Measurements from ENCODE around the gene PPP1R9B. TPM values are rescaled to one million over a fixed set of nuclear protein-coding genes. Genes with fewer than 3 reads are reported as not detected.

Gene PPP1R9B
- total RNA-seq, 3 donors from 2014 or later (not counting 1 experiment from before 2014, with no cell fraction given), result 124 to 162 (median 135) TPM

- DNase-seq (peak in 1 of 2 donors; percentile 46), ATAC-seq (no peak)
- Mint-ChIP-seq H3K4me3 (no peak overlapping the region), H3K36me3 (no peaks in the 10 kb centered on the region), H3K9me3 (no peaks in the 10 kb centered on the region), H3K4me1 (peaks cover 23 to 27% of the 10 kb centered on the region in 2 donors), H3K27ac (no peak overlapping the region), H3K27me3 (ENCODE audit: low read depth in 2 of 2) (peaks cover 0 to 6% of the 10 kb centered on the region in 2 donors)
- Histone ChIP-seq H3K27me3 (ENCODE audit: control insufficient read depth, insufficient read depth, low read length) (no peaks in the 10 kb centered on the region), H3K4me1 (ENCODE audit: control insufficient read depth, insufficient read depth, low read length) (peaks cover 31% of the 10 kb centered on the region), H3K4me3 (ENCODE audit: low read length) (no peak overlapping the region), H3K27ac (ENCODE audit: low read length) (no peak overlapping the region), H3K36me3 (ENCODE audit: control insufficient read depth, insufficient read depth, low read length) (no peaks in the 10 kb centered on the region), H3K9me3 (ENCODE audit: control insufficient read depth, insufficient read depth, low read length) (no peaks in the 10 kb centered on the region)
- intact Hi-C loops (cut with micrococcal nuclease), result no loop called here
- TF ChIP-seq, protein P1, sequence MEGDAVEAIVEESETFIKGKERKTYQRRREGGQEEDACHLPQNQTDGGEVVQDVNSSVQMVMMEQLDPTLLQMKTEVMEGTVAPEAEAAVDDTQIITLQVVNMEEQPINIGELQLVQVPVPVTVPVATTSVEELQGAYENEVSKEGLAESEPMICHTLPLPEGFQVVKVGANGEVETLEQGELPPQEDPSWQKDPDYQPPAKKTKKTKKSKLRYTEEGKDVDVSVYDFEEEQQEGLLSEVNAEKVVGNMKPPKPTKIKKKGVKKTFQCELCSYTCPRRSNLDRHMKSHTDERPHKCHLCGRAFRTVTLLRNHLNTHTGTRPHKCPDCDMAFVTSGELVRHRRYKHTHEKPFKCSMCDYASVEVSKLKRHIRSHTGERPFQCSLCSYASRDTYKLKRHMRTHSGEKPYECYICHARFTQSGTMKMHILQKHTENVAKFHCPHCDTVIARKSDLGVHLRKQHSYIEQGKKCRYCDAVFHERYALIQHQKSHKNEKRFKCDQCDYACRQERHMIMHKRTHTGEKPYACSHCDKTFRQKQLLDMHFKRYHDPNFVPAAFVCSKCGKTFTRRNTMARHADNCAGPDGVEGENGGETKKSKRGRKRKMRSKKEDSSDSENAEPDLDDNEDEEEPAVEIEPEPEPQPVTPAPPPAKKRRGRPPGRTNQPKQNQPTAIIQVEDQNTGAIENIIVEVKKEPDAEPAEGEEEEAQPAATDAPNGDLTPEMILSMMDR (IDR thresholded peaks at IDR 0.05), result no peak
- WGBS (ENCODE audit: insufficient coverage), result 48% methylated on average over 4 of the region's 4 CpGs
Observed at GRCh38 chr17:50157891-50158290, 7.4 kb upstream of the PPP1R9B start.

GRCh38 chr17:50155115-50155819 is 4.8 kb upstream of the PPP1R9B start:
- TF ChIP-seq, protein P1 (IDR thresholded peaks at IDR 0.05), result no peak
- Histone ChIP-seq H3K27me3 (ENCODE audit: control insufficient read depth, insufficient read depth, low read length) (no peaks in the 10 kb centered on the region), H3K36me3 (ENCODE audit: control insufficient read depth, insufficient read depth, low read length) (no peaks in the 10 kb centered on the region), H3K4me3 (ENCODE audit: low read length) (no peak overlapping the region), H3K4me1 (ENCODE audit: control insufficient read depth, insufficient read depth, low read length) (peaks cover 35% of the 10 kb centered on the region), H3K27ac (ENCODE audit: low read length) (no peak overlapping the region), H3K9me3 (ENCODE audit: control insufficient read depth, insufficient read depth, low read length) (no peaks in the 10 kb centered on the region)
- Mint-ChIP-seq H3K4me3 (no peak overlapping the region), H3K27ac (no peak overlapping the region), H3K27me3 (ENCODE audit: low read depth in 2 of 2) (no peaks in the 10 kb centered on the region), H3K36me3 (no peaks in the 10 kb centered on the region), H3K4me1 (peaks cover 13 to 20% of the 10 kb centered on the region in 2 donors), H3K9me3 (no peaks in the 10 kb centered on the region)
- WGBS (ENCODE audit: insufficient coverage), result 88% methylated on average over 8 of the region's 8 CpGs
- intact Hi-C loops (cut with micrococcal nuclease), result no loop called here
- DNase-seq (no peak), ATAC-seq (no peak)

DNA sequence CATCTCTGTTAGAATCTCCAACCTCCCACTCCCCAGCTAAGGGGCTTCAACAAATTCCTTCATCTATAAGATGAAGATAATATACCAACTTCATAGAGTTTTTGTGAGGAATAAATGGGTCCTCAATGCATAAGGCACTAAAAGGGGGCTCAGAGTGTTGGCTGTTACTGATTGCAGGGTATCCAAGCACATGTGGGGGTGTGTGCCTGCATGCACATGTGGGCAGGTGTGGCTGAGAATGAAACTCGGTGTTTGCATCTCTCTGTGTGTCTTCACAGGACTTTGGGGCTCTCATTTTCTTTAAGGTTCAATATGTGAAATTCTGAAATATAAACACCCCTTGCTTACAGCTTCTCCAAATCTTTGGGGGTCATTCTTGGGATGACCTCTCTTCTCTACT is 4.1 kb upstream of the PPP1R9B start:
- H3K27ac Mint-ChIP-seq, result peak overlapping the region in 1 of 2 donors; percentile 14
- intact Hi-C loops (cut with micrococcal nuclease), result loop anchor here (5.0 kb wide), 1 partner anchor 57 kb away; the partner anchor contains the start of gene PDK2
- 67% methylated on average over 1 of the region's 1 CpG for WGBS (ENCODE audit: insufficient coverage)
- TF ChIP-seq, protein P1 (IDR thresholded peaks at IDR 0.05), result no peak
- Histone ChIP-seq H3K9me3 (ENCODE audit: control insufficient read depth, insufficient read depth, low read length) (no peaks in the 10 kb centered on the region), H3K36me3 (ENCODE audit: control insufficient read depth, insufficient read depth, low read length) (no peaks in the 10 kb centered on the region), H3K27me3 (ENCODE audit: control insufficient read depth, insufficient read depth, low read length) (no peaks in the 10 kb centered on the region), H3K4me3 (ENCODE audit: low read length) (no peak overlapping the region), H3K4me1 (ENCODE audit: control insufficient read depth, insufficient read depth, low read length) (peaks cover 35% of the 10 kb centered on the region), H3K27ac (ENCODE audit: low read length) (no peak overlapping the region)
- peaks cover 13 to 20% of the 10 kb centered on the region in 2 donors for H3K4me1 Mint-ChIP-seq
- no peaks in the 10 kb centered on the region for H3K27me3 Mint-ChIP-seq (ENCODE audit: low read depth in 2 of 2)
- no peak for DNase-seq
- no peak for ATAC-seq
- H3K36me3 Mint-ChIP-seq, result no peaks in the 10 kb centered on the region
- H3K4me3 Mint-ChIP-seq, result peak overlapping the region; percentile 6
- no peaks in the 10 kb centered on the region for H3K9me3 Mint-ChIP-seq
